Measurements from ENCODE around the gene UBXN1. TPM values are rescaled to one million over a fixed set of nuclear protein-coding genes. Genes with fewer than 3 reads are reported as not detected.
"Not testable (repeated sequence)": the region's sequence is repeated elsewhere in the genome, so short reads cannot be mapped to it uniquely, and the experiment has no call there.

The UBXN1 gene
- total and polyA plus RNA-seq, 10 of the 15 experiments (the other 5 are each of a cell fraction or from before 2014, with no cell fraction given) = 7.0 to 173 (median 106) TPM

- ChIA-PET RAD21 (ENCODE audit: unreplicated experiment) (interaction anchor here (0.8 to 2.3 kb wide), 9 partner anchors 38 to 281 kb away, joined by 3 to 6 read pairs (median 3); partner anchors contain the start of genes C11orf98, CSKMT, EML3 and TAF6L), SMC1A (ENCODE audit: uncharacterized antibody, unreplicated experiment) (interaction anchor here (1.0 to 2.5 kb wide), 6 partner anchors 23 to 163 kb away, joined by 3 to 9 read pairs (median 5); partner anchors contain the start of genes C11orf98, CSKMT, HNRNPUL2 and TTC9C), CTCF (interaction anchor here (0.8 to 5.0 kb wide), 6 partner anchors 11 to 156 kb away, joined by 3 to 21 read pairs (median 3); partner anchors contain the start of gene TTC9C), POLR2A (interaction anchor here (0.6 to 7.6 kb wide), 11 partner anchors 13 to 177 kb away, joined by 3 to 79 read pairs (median 5); partner anchors contain the start of genes B3GAT3, C11orf98, CSKMT and EEF1G)
- WGBS (ENCODE audit: insufficient coverage, insufficient replicate concordance, low lambda C conversion rate, missing lambda C conversion rate) = 54% methylated on average over 7 of the region's 7 CpGs
- TF ChIP-seq DPF2 (IDR thresholded peaks at IDR 0.05) (no peak), CHD1 (IDR thresholded peaks at IDR 0.05; ENCODE audit: low read depth, low read length) (no peak), ASH2L (IDR thresholded peaks at IDR 0.05; ENCODE audit: borderline replicate concordance, low read depth) (no peak), TCF3 (IDR thresholded peaks at IDR 0.05; ENCODE audit: borderline replicate concordance, insufficient read depth, low read depth, low read length) (no peak), CTCF (IDR thresholded peaks at IDR 0.05 in 2 of 3, conservative IDR thresholded peaks at IDR 0.05 in 1 of 3; ENCODE audit: control insufficient read depth in 2 of 3, extremely low read depth in 1 of 3, insufficient read depth in 1 of 3, low read depth in 3 of 3, low read length in 3 of 3) (no peak), NR2C2 (IDR thresholded peaks at IDR 0.05; ENCODE audit: borderline replicate concordance, control insufficient read depth, insufficient read length, low read depth) (no peak), MEF2A (IDR thresholded peaks at IDR 0.05; ENCODE audit: insufficient read depth, low read depth, low read length) (no peak), ATF2 (IDR thresholded peaks at IDR 0.05; ENCODE audit: low read length) (no peak), ZSCAN29 (IDR thresholded peaks at IDR 0.05) (no peak), STAT1 (conservative IDR thresholded peaks at IDR 0.05) (no peak), BCL11A (IDR thresholded peaks at IDR 0.05; ENCODE audit: low read depth, low read length) (no peak), NFYB (IDR thresholded peaks at IDR 0.05; ENCODE audit: insufficient read depth, low read depth, low read length) (no peak), SUZ12 (IDR thresholded peaks at IDR 0.05; ENCODE audit: unreplicated experiment) (no peak), ZNF24 (IDR thresholded peaks at IDR 0.05) (no peak)
- H3K27ac ChIP-seq (ENCODE audit: control insufficient read depth, insufficient read depth) = peak overlapping the region; percentile 51; the same call in 1 of the 2 replicates
- peak overlapping the region; percentile 78 for H3K4me2 ChIP-seq (ENCODE audit: control insufficient read depth, insufficient read depth)
- H4K20me1 ChIP-seq (ENCODE audit: control insufficient read depth, insufficient read depth) = no peaks in the 10 kb centered on the region
- in situ Hi-C loops (cut with MboI) = no loop called here
- H3K9ac ChIP-seq (ENCODE audit: control insufficient read depth, insufficient read depth, low read length) = peak overlapping the region; percentile 40
- FAIRE-seq (no peak), ATAC-seq (no peak), DNase-seq (ENCODE audit: low read depth, low spot score) (no peak)
- H2AFZ ChIP-seq (ENCODE audit: control insufficient read depth, low read depth, low read length) = peak overlapping the region; percentile 76
- peaks cover 29% of the 10 kb centered on the region for H3K4me1 ChIP-seq (ENCODE audit: control insufficient read depth, insufficient read depth, low read length)
- no peaks in the 10 kb centered on the region for H3K79me2 ChIP-seq (ENCODE audit: control insufficient read depth, insufficient read depth, low read length)
- H3K9me3 ChIP-seq (replicated peaks; ENCODE audit: control insufficient read depth, insufficient read depth, low read length) = no peaks in the 10 kb centered on the region
- H3K36me3 ChIP-seq (ENCODE audit: control insufficient read depth in 2 of 2, insufficient read depth in 2 of 2, low read length in 1 of 2) = peaks cover 3 to 9% of the 10 kb centered on the region in 2 experiments; a peak in 2 of 4 replicates
- intact Hi-C loops (cut with micrococcal nuclease; ENCODE audit: unreplicated experiment) = loop anchor here (5.0 kb wide), 1 partner anchor 103 kb away; the partner anchor contains the start of gene MTA2
- H3K27me3 ChIP-seq (replicated peaks in 1 of 2; ENCODE audit: control insufficient read depth in 2 of 2, insufficient read depth in 2 of 2, low read length in 1 of 2) = no peaks in the 10 kb centered on the region
- BruUV-seq (replicated peaks) = no TSS peak
- H3K4me3 ChIP-seq = peak overlapping the region; percentile 79
Measured at GRCh38 chr11:62705413-62705812, 26.5 kb upstream of the UBXN1 start.

GRCh38 chr11:62703921-62704320 is 25.0 kb upstream of the UBXN1 start:
- RAD21 ChIA-PET (ENCODE audit: unreplicated experiment) = interaction anchor here (1.1 kb wide), 1 partner anchor 23 kb away, joined by 5 read pairs; the partner anchor contains the start of gene HNRNPUL2
- in situ Hi-C loops (cut with MboI); H3K79me2 ChIP-seq (ENCODE audit: control insufficient read depth, insufficient read depth, low read length); DNase-seq (ENCODE audit: low read depth, low spot score); intact Hi-C loops (cut with micrococcal nuclease; ENCODE audit: unreplicated experiment); H3K9me3 ChIP-seq (replicated peaks; ENCODE audit: control insufficient read depth, insufficient read depth, low read length); H3K27ac ChIP-seq (ENCODE audit: control insufficient read depth, insufficient read depth); H2AFZ ChIP-seq (ENCODE audit: control insufficient read depth, low read depth, low read length); H3K4me3 ChIP-seq; H3K9ac ChIP-seq (ENCODE audit: control insufficient read depth, insufficient read depth, low read length); H3K36me3 ChIP-seq (ENCODE audit: control insufficient read depth in 2 of 2, insufficient read depth in 2 of 2, low read length in 1 of 2); ATAC-seq; H3K27me3 ChIP-seq (replicated peaks in 1 of 2; ENCODE audit: control insufficient read depth in 2 of 2, insufficient read depth in 2 of 2, low read length in 1 of 2); H4K20me1 ChIP-seq (ENCODE audit: control insufficient read depth, insufficient read depth); H3K4me2 ChIP-seq (ENCODE audit: control insufficient read depth, insufficient read depth); FAIRE-seq; BruUV-seq (replicated peaks): not testable (repeated sequence)
- WGBS (ENCODE audit: insufficient coverage, insufficient replicate concordance, low lambda C conversion rate, missing lambda C conversion rate) = 83% methylated on average over 4 of the region's 4 CpGs
- SMC1A ChIA-PET (ENCODE audit: uncharacterized antibody, unreplicated experiment) = interaction anchor here (0.7 to 1.0 kb wide), 2 partner anchors 23 to 309 kb away, joined by 3 to 6 read pairs; no protein-coding TSS in a partner anchor
- CTCF ChIA-PET = interaction anchor here (1.3 to 1.9 kb wide), 2 partner anchors 10 to 111 kb away, joined by 3 to 10 read pairs; no protein-coding TSS in a partner anchor
- POLR2A ChIA-PET = interaction anchor here (0.6 kb wide), 1 partner anchor 1420 kb away, joined by 8 read pairs; no protein-coding TSS in a partner anchor
- peaks cover 26% of the 10 kb centered on the region for H3K4me1 ChIP-seq (ENCODE audit: control insufficient read depth, insufficient read depth, low read length)
